Measurements from ENCODE around the gene PWWP2A. TPM values are rescaled to one million over a fixed set of nuclear protein-coding genes. Genes with fewer than 3 reads are reported as not detected.

Gene PWWP2A
- total and polyA plus RNA-seq, 2 donors (not counting 1 experiment from before 2014, with no cell fraction given), result 10.4 to 17.0 TPM

DNA sequence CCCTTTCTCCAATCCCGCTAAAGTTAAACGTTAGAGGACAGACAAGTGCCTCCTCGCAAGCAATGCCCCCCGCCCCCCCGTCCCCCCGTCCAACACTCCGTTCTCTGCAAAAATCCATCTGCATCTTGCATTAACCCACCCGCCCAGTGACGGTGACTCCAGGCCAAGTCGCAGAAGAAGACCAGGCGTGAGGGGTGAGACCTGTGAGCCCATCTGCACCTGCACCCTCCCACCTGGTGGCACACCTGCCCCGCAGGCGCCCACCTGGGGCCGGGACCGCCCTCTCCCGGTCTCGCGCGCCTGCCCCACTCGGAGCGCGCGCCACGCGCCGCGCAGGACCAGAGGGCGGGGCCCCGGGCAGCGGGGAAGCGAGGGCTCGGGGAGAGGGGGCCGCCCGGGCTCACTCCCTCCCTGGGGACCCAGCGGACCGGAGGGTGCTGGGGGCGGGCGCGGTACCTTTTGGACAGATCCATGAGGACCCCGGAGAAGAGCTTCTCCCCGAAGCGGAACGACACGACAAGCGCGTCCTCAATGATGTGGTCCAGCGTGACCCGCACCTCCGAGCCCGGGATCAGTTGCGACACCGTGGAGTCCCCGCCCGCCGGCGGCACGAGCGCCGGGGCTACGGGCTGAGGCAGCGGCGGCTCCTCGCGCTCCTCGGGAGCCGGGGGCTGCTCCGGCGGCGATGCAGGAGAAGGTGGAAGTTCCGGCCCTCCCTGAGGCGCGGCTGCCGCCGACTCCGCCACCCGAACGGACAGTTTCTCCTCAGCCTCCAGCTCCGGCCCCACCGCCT is 705 bp downstream of the PWWP2A start:
- Histone ChIP-seq H3K27me3 (ENCODE audit: control insufficient read depth, insufficient read depth, low read length) (no peaks in the 10 kb centered on the region), H3K4me2 (ENCODE audit: extremely low read depth, insufficient read depth, low read length) (peak overlapping the region; percentile 64), H3K9me3 (ENCODE audit: control insufficient read depth, insufficient read depth, low read depth, low read length) (no peaks in the 10 kb centered on the region), H3K9ac (ENCODE audit: insufficient read depth, low read length) (peak overlapping the region; percentile 92), H4K20me1 (ENCODE audit: control insufficient read depth, extremely low read depth, insufficient read depth, low read length) (no peaks in the 10 kb centered on the region), H3K27ac (ENCODE audit: insufficient read depth, low read length) (peak overlapping the region; percentile 83), H3K79me2 (ENCODE audit: control insufficient read depth, insufficient read depth, low read length) (peaks cover 17% of the 10 kb centered on the region), H2AFZ (ENCODE audit: low read length) (peak overlapping the region; percentile 79), H3K36me3 (ENCODE audit: control insufficient read depth, insufficient read depth, low read length) (no peaks in the 10 kb centered on the region), H3K4me3 (replicated peaks in 1 of 4; ENCODE audit: control extremely low read depth in 1 of 4, insufficient read depth in 1 of 4, low read depth in 3 of 4, low read length in 4 of 4) (peak overlapping the region; percentile 77 to 88 (median 86)), H3K4me1 (ENCODE audit: control insufficient read depth, extremely low read depth, insufficient read depth, low read length) (peaks cover 2% of the 10 kb centered on the region)
- peak in 1 of 2 donors; percentile 15 for DNase-seq (ENCODE audit: low read depth in 2 of 2)
- TF ChIP-seq, protein P1, sequence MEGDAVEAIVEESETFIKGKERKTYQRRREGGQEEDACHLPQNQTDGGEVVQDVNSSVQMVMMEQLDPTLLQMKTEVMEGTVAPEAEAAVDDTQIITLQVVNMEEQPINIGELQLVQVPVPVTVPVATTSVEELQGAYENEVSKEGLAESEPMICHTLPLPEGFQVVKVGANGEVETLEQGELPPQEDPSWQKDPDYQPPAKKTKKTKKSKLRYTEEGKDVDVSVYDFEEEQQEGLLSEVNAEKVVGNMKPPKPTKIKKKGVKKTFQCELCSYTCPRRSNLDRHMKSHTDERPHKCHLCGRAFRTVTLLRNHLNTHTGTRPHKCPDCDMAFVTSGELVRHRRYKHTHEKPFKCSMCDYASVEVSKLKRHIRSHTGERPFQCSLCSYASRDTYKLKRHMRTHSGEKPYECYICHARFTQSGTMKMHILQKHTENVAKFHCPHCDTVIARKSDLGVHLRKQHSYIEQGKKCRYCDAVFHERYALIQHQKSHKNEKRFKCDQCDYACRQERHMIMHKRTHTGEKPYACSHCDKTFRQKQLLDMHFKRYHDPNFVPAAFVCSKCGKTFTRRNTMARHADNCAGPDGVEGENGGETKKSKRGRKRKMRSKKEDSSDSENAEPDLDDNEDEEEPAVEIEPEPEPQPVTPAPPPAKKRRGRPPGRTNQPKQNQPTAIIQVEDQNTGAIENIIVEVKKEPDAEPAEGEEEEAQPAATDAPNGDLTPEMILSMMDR (conservative IDR thresholded peaks at IDR 0.05 in 1 of 2, IDR thresholded peaks at IDR 0.05 in 1 of 2; ENCODE audit: low read depth in 1 of 2, low read length in 2 of 2), result no peak
- no peak for TF ChIP-seq EZH2 (IDR thresholded peaks at IDR 0.05; ENCODE audit: low read length, missing control alignments)

DNA sequence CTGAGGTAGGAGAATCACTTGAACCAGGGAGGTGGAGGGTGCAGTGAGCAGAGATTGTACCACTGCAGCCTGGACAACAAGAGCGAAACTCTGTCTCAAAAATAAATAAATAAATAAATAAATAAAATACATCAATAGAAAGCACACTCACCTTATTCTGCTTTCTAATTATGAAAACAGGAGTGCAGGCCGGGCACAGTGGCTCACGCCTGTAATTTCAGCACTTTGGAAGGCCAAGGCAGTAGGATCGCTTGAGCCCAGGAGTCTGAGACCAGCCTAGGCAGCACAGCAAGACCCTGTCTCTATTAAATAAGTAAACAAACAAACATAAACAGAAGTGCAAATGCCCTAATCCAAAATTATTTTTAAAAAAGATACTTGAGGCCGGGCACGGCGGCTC is 2.3 kb downstream of the PWWP2A start:
- DNase-seq (ENCODE audit: low read depth in 2 of 2), result no peak
- no peak overlapping the region for H3K4me3 ChIP-seq (replicated peaks in 1 of 4; ENCODE audit: control extremely low read depth in 1 of 4, insufficient read depth in 1 of 4, low read depth in 3 of 4, low read length in 4 of 4)
- peaks cover 2% of the 10 kb centered on the region for H3K4me1 ChIP-seq (ENCODE audit: control insufficient read depth, extremely low read depth, insufficient read depth, low read length)
- no peaks in the 10 kb centered on the region for H3K9me3 ChIP-seq (ENCODE audit: control insufficient read depth, insufficient read depth, low read depth, low read length)
- no peak overlapping the region for H3K9ac ChIP-seq (ENCODE audit: insufficient read depth, low read length)
- H3K27ac ChIP-seq (ENCODE audit: insufficient read depth, low read length), result no peak overlapping the region
- peaks cover 20% of the 10 kb centered on the region for H3K79me2 ChIP-seq (ENCODE audit: control insufficient read depth, insufficient read depth, low read length)
- no peak overlapping the region for H3K4me2 ChIP-seq (ENCODE audit: extremely low read depth, insufficient read depth, low read length)
- no peak for TF ChIP-seq EZH2 (IDR thresholded peaks at IDR 0.05; ENCODE audit: low read length, missing control alignments)
- TF ChIP-seq, protein P1 (conservative IDR thresholded peaks at IDR 0.05 in 1 of 2, IDR thresholded peaks at IDR 0.05 in 1 of 2; ENCODE audit: low read depth in 1 of 2, low read length in 2 of 2), result no peak
- no peaks in the 10 kb centered on the region for H4K20me1 ChIP-seq (ENCODE audit: control insufficient read depth, extremely low read depth, insufficient read depth, low read length)
- no peaks in the 10 kb centered on the region for H3K27me3 ChIP-seq (ENCODE audit: control insufficient read depth, insufficient read depth, low read length)
- no peak overlapping the region for H2AFZ ChIP-seq (ENCODE audit: low read length)
- H3K36me3 ChIP-seq (ENCODE audit: control insufficient read depth, insufficient read depth, low read length), result peaks cover 2% of the 10 kb centered on the region

DNA sequence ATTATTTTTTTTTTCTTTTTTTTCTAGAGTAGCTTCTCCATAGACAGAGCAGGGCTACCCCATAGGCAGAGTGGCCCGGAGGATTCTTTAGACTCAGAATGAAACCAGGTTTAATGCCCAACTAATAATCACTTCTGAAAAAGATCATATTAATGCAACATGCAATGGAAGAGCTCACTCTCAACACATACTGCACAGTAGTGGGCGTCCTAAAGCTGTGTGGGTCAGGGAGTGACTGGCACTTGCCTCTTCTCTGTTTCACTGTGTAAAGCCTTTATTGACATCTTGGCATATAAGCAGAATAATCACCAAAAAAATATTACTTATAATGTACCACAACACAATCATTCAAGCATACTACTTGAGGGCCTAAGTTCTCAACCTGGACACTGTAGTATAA is 11.1 kb downstream of the PWWP2A start:
- Histone ChIP-seq H4K20me1 (ENCODE audit: control insufficient read depth, extremely low read depth, insufficient read depth, low read length) (no peaks in the 10 kb centered on the region), H3K79me2 (ENCODE audit: control insufficient read depth, insufficient read depth, low read length) (peaks cover 23% of the 10 kb centered on the region), H3K27ac (ENCODE audit: insufficient read depth, low read length) (no peak overlapping the region), H3K4me2 (ENCODE audit: extremely low read depth, insufficient read depth, low read length) (no peak overlapping the region), H3K27me3 (ENCODE audit: control insufficient read depth, insufficient read depth, low read length) (no peaks in the 10 kb centered on the region), H3K9ac (ENCODE audit: insufficient read depth, low read length) (no peak overlapping the region), H3K9me3 (ENCODE audit: control insufficient read depth, insufficient read depth, low read depth, low read length) (no peaks in the 10 kb centered on the region), H3K4me1 (ENCODE audit: control insufficient read depth, extremely low read depth, insufficient read depth, low read length) (no peaks in the 10 kb centered on the region), H3K36me3 (ENCODE audit: control insufficient read depth, insufficient read depth, low read length) (peaks cover 3% of the 10 kb centered on the region), H3K4me3 (replicated peaks in 1 of 4; ENCODE audit: control extremely low read depth in 1 of 4, insufficient read depth in 1 of 4, low read depth in 3 of 4, low read length in 4 of 4) (no peak overlapping the region), H2AFZ (ENCODE audit: low read length) (no peak overlapping the region)
- DNase-seq (ENCODE audit: low read depth in 2 of 2), result no peak
- TF ChIP-seq, protein P1 (conservative IDR thresholded peaks at IDR 0.05 in 1 of 2, IDR thresholded peaks at IDR 0.05 in 1 of 2; ENCODE audit: low read depth in 1 of 2, low read length in 2 of 2), result no peak
- no peak for TF ChIP-seq EZH2 (IDR thresholded peaks at IDR 0.05; ENCODE audit: low read length, missing control alignments)

All from fibroblast of lung (primary cell).